GM12878 (cell line): Measurements from ENCODE around the gene CNST. TPM values are rescaled to one million over a fixed set of nuclear protein-coding genes. Genes with fewer than 3 reads are reported as not detected.
A peak's percentile ranks its signal among the peaks of the same experiment; 100 is the strongest.

ENCODE experiments used
- ATAC-seq: fragments of 200-7000 bp; cut with Tn5 transposase; 3 replicates; pipeline ENCODE4 v1.9.1; 2020; ENCODE audit warnings: mild to moderate bottlenecking, moderate library complexity
- BruUV-seq: library from RNA; stranded (reverse); fragments of 400-500 nt; replicated peaks from 2 replicates; lab custom pipeline; 2021; lab: Mats Ljungman, UMichigan
- CTCF ChIA-PET: fragments of 300-600 bp; sonication (Branson Sonifier 250); formaldehyde crosslinking; extraction: SDS; loops from one replicate; lab custom pipeline; 2021; ENCODE audit warnings: inconsistent platforms; lab: Yijun Ruan, JAX
- POLR2A ChIA-PET: fragments of 350-600 bp; formaldehyde crosslinking; extraction: SDS; loops from one replicate; lab custom pipeline; 2021; ENCODE audit warnings: inconsistent platforms; lab: Charles Lee
- RAD21 ChIA-PET: fragments of 300-600 bp; sonication (Branson Sonifier 250); formaldehyde crosslinking; loops from one replicate; lab custom pipeline; 2023; ENCODE audit warnings: antibody characterized with exemption; ENCODE audit not compliant: unreplicated experiment; lab: Charles Lee
- SMC1A ChIA-PET: fragments of 300-600 bp; sonication (Branson Sonifier 250); formaldehyde crosslinking; loops from one replicate; lab custom pipeline; 2023; ENCODE audit not compliant: unreplicated experiment, uncharacterized antibody; lab: Charles Lee
- DNase-seq: peaks from one replicate; pipeline ENCODE4 v3.0.0-alpha.2; 2011; ENCODE audit warnings: low read depth, low spot score
- FAIRE-seq: peaks from 3 replicates; lab custom pipeline; 2011; peaks lifted over from hg19 to GRCh38; lab: Jason Lieb, UNC
- H2AFZ ChIP-seq: 2 replicates; pipeline ENCODE4 v1.6.0; 2011; ENCODE audit warnings: low read depth, low read length, control low read depth; ENCODE audit not compliant: control insufficient read depth
- H3K27ac ChIP-seq: 2 replicates; pipeline ENCODE4 v1.5.1; 2011; ENCODE audit warnings: control low read depth; ENCODE audit not compliant: control insufficient read depth, insufficient read depth
- H3K27me3 ChIP-seq, 2 experiments: replicated peaks in 1 of 2; 2 replicates each; pipeline versions ENCODE4 v1.6.0 to v1.6.1; 2011; ENCODE audit warnings: low read length in 1 of 2; ENCODE audit not compliant: control insufficient read depth in 2 of 2, insufficient read depth in 2 of 2
- H3K36me3 ChIP-seq, 2 experiments: 2 replicates each; pipeline ENCODE4 v1.5.1; 2011; ENCODE audit warnings: low read length in 1 of 2; ENCODE audit not compliant: control insufficient read depth in 2 of 2, insufficient read depth in 2 of 2
- H3K4me1 ChIP-seq: 2 replicates; pipeline ENCODE4 v1.6.1; 2011; ENCODE audit warnings: mild to moderate bottlenecking, low read length, moderate library complexity, mixed read lengths; ENCODE audit not compliant: control insufficient read depth, insufficient read depth
- H3K4me2 ChIP-seq: 2 replicates; pipeline ENCODE4 v1.6.0; 2011; ENCODE audit warnings: control low read depth; ENCODE audit not compliant: control insufficient read depth, insufficient read depth
- H3K4me3 ChIP-seq: fragments of 200-600 bp; sonication (generic); 2 replicates; pipeline ENCODE4 v1.5.1; 2016
- H3K79me2 ChIP-seq: 2 replicates; pipeline ENCODE4 v1.6.0; 2011; ENCODE audit warnings: low read length; ENCODE audit not compliant: control insufficient read depth, insufficient read depth
- H3K9ac ChIP-seq: 2 replicates; pipeline ENCODE4 v1.8.0; 2011; ENCODE audit warnings: low read length, control low read depth, mixed read lengths; ENCODE audit not compliant: control insufficient read depth, insufficient read depth
- H3K9me3 ChIP-seq: replicated peaks from 3 replicates; pipeline ENCODE4 v1.5.1; 2011; ENCODE audit warnings: mild to moderate bottlenecking, low read length; ENCODE audit not compliant: control insufficient read depth, insufficient read depth
- H4K20me1 ChIP-seq: 2 replicates; pipeline ENCODE4 v1.6.0; 2011; ENCODE audit not compliant: control insufficient read depth, insufficient read depth
- ATF7 ChIP-seq: fragments of 450-650 bp; IDR thresholded peaks from 2 replicates; pipeline ENCODE4 v1.6.1; 2016; ENCODE audit warnings: low read depth, mild to moderate bottlenecking
- CTCF ChIP-seq, 3 experiments: IDR thresholded peaks in 2 of 3; conservative IDR thresholded peaks in 1 of 3; 2 replicates each; pipeline ENCODE4 v1.5.1; 2011; ENCODE audit warnings: low read depth in 3 of 3, low read length in 3 of 3, mild to moderate bottlenecking in 3 of 3, control low read depth in 2 of 3, moderate library complexity in 2 of 3, inconsistent platforms in 1 of 3, mixed read lengths in 1 of 3; ENCODE audit not compliant: control insufficient read depth in 2 of 3, insufficient read depth in 1 of 3; ENCODE audit errors: extremely low read depth in 1 of 3
- ESRRA ChIP-seq: IDR thresholded peaks from 2 replicates; pipeline ENCODE4 v1.6.1; 2012; ENCODE audit warnings: mild to moderate bottlenecking, low read length, improper control_type of control experiment
- GABPA ChIP-seq: IDR thresholded peaks from 2 replicates; pipeline ENCODE4 v1.6.1; 2014; ENCODE audit warnings: antibody characterized with exemption, low read depth, mild to moderate bottlenecking, inconsistent platforms
- MYC ChIP-seq: IDR thresholded peaks from 2 replicates; pipeline ENCODE4 v1.6.1; 2011; ENCODE audit warnings: mild to moderate bottlenecking, low read length, moderate library complexity, inconsistent platforms; ENCODE audit not compliant: insufficient read depth, insufficient replicate concordance, insufficient read length, severe bottlenecking
- NFIC ChIP-seq: IDR thresholded peaks from 2 replicates; pipeline ENCODE4 v1.6.1; 2012; ENCODE audit warnings: low read depth, mild to moderate bottlenecking, inconsistent platforms, low read length, moderate library complexity
- NRF1 ChIP-seq: conservative IDR thresholded peaks from 2 replicates; pipeline ENCODE4 v1.6.1; 2011; ENCODE audit warnings: mild to moderate bottlenecking, low read depth, low read length, improper control_type of control experiment
- PAX5 ChIP-seq: IDR thresholded peaks from 2 replicates; pipeline ENCODE4 v1.6.1; 2011; ENCODE audit warnings: low read depth, low read length, borderline replicate concordance
- POLR2AphosphoS5 ChIP-seq: IDR thresholded peaks from 2 replicates; pipeline ENCODE4 v1.6.1; 2011; ENCODE audit warnings: mild to moderate bottlenecking, low read length, inconsistent platforms
- SKIL ChIP-seq: fragments of 450-650 bp; IDR thresholded peaks from 2 replicates; pipeline ENCODE4 v1.6.1; 2017; ENCODE audit warnings: mild to moderate bottlenecking, low read depth, inconsistent platforms; ENCODE audit not compliant: poor library complexity, severe bottlenecking
- SPI1 ChIP-seq: IDR thresholded peaks from 2 replicates; pipeline ENCODE4 v1.6.1; 2011; ENCODE audit warnings: low read depth, mild to moderate bottlenecking, low read length, moderate library complexity, borderline replicate concordance; ENCODE audit not compliant: insufficient read depth
- SRF ChIP-seq, 2 experiments: IDR thresholded peaks; 2 replicates each; pipeline ENCODE4 v1.6.1; 2011; ENCODE audit warnings: low read depth in 2 of 2, low read length in 2 of 2, mild to moderate bottlenecking in 1 of 2, moderate library complexity in 1 of 2
- STAT1 ChIP-seq: fragments of 450-650 bp; conservative IDR thresholded peaks from 2 replicates; pipeline ENCODE4 v1.6.1; 2014; ENCODE audit warnings: antibody characterized with exemption, mild to moderate bottlenecking
- USF1 ChIP-seq: IDR thresholded peaks from 2 replicates; pipeline ENCODE4 v1.6.1; 2011; ENCODE audit warnings: borderline replicate concordance, low read depth, mild to moderate bottlenecking, moderate library complexity, mixed read lengths, low read length; ENCODE audit not compliant: insufficient read depth; ENCODE audit errors: extremely low read length
- ZNF207 ChIP-seq: fragments of 450-650 bp; IDR thresholded peaks from 2 replicates; pipeline ENCODE4 v1.6.1; 2014; ENCODE audit warnings: antibody characterized with exemption, mild to moderate bottlenecking, borderline replicate concordance
- ZNF217 ChIP-seq: fragments of 450-650 bp; IDR thresholded peaks from 2 replicates; pipeline ENCODE4 v1.6.1; 2017; ENCODE audit warnings: antibody characterized with exemption, mild to moderate bottlenecking
- WGBS: methylation state at CpG from one replicate; pipeline ENCODE4 v1.1.6; 2016; ENCODE audit warnings: low lambda C conversion rate; ENCODE audit not compliant: insufficient replicate concordance, insufficient coverage; ENCODE audit errors: missing lambda C conversion rate; 5-methylcytosine and 5-hydroxymethylcytosine counted together
- in situ Hi-C: fragments of 300-500 bp; cut with MboI; formaldehyde crosslinking; loops from 9 replicates; pipeline ENCODE4 v1.14.3; 2018; ENCODE audit warnings: mixed read lengths
- intact Hi-C: fragments of 100-400 bp; cut with micrococcal nuclease; formaldehyde crosslinking; loops from one replicate; pipeline ENCODE4 v1.14.2; 2022; ENCODE audit not compliant: unreplicated experiment
- polyA plus RNA-seq, 11 experiments: library from polyadenylated mRNA; depleted of rRNA in 4 of 11; unstranded in 6 of 11; stranded (reverse) in 5 of 11; fragments of >200 nt; fragmentation: Nextera tagmentation in 4 of 11; fragmentation: Illumina TruSeq in 1 of 11; extraction: Ambion mirVana in 4 of 11; extraction: Trizol in 1 of 11; gene quantifications; 1 replicate in 1 of 11; 2 replicates in 10 of 11; pipeline versions ENCODE4 v1.2.1 to v1.2.3, GENCODE V29; 2011 to 2016; ENCODE audit warnings: inconsistent platforms in 2 of 11, missing spikeins in 2 of 11, low read depth in 1 of 11
- total RNA-seq, 4 experiments: library from RNA; depleted of rRNA in 3 of 4; stranded (reverse); fragments of >200 nt in 3 of 4; fragmentation: Illumina TruSeq in 1 of 4; extraction: Trizol in 1 of 4; gene quantifications; 2 replicates each; pipeline versions ENCODE4 v1.2.1 to v1.2.3, GENCODE V29; 2013 to 2021

CNST gene
- total and polyA plus RNA-seq, 10 of the 15 experiments (the other 5 are each of a cell fraction or from before 2014, with no cell fraction given) = 4.8 to 16.2 (median 12.3) TPM

- peaks cover 8% of the 10 kb centered on the region; the same call in 1 of the 2 replicates for H3K4me1 ChIP-seq
- H3K27me3 ChIP-seq = no peaks in the 10 kb centered on the region
- ChIA-PET SMC1A (interaction anchor here (1.8 kb wide), 1 partner anchor 21 kb away, joined by 4 read pairs; no protein-coding TSS in a partner anchor), POLR2A (no interaction called here), CTCF (interaction anchor here (0.5 to 0.8 kb wide), 2 partner anchors 21 to 1022 kb away, joined by 4 read pairs; partner anchors contain the start of gene GCSAML), RAD21 (no interaction called here)
- no peak for TF ChIP-seq MYC
- TF ChIP-seq ATF7 = no peak
- TF ChIP-seq ZNF207 = no peak
- TF ChIP-seq CTCF (IDR thresholded peaks at IDR 0.05 in 2 of 3, conservative IDR thresholded peaks at IDR 0.05 in 1 of 3; ENCODE audit: control insufficient read depth in 2 of 3, extremely low read depth in 1 of 3, insufficient read depth in 1 of 3, low read depth in 3 of 3, low read length in 3 of 3) = no peak
- no peak for TF ChIP-seq SRF (IDR thresholded peaks at IDR 0.05; ENCODE audit: low read depth in 2 of 2, low read length in 2 of 2)
- TF ChIP-seq POLR2AphosphoS5 = no peak
- TF ChIP-seq ESRRA = no peak
- no peak for TF ChIP-seq ZNF217
- no peak for TF ChIP-seq SKIL
- TF ChIP-seq GABPA = no peak
- no peak for TF ChIP-seq SPI1
- no peak for TF ChIP-seq NFIC
- TF ChIP-seq NRF1 = no peak
- no peak for TF ChIP-seq PAX5
- no peak for TF ChIP-seq STAT1
- TF ChIP-seq USF1 = no peak
- no peak overlapping the region for H3K9ac ChIP-seq
- 68% methylated on average over 7 of the region's 7 CpGs for WGBS
- in situ Hi-C loops = no loop called here
- H3K4me2 ChIP-seq = no peak overlapping the region
- H3K4me3 ChIP-seq = no peak overlapping the region
- ATAC-seq (no peak), FAIRE-seq (no peak), DNase-seq (no peak)
- no TSS peak for BruUV-seq
- 0 out of 2 replicates have a peak overlapping the region, but pooled peaks have one; percentile 44 for H3K27ac ChIP-seq
- H3K36me3 ChIP-seq = no peaks in the 10 kb centered on the region
- peaks cover 9% of the 10 kb centered on the region; the same call in 1 of the 3 replicates for H3K9me3 ChIP-seq
- no peaks in the 10 kb centered on the region for H3K79me2 ChIP-seq
- intact Hi-C loops = no loop called here
- H4K20me1 ChIP-seq = no peaks in the 10 kb centered on the region
- H2AFZ ChIP-seq = peak overlapping the region; percentile 90
Observed at GRCh38 chr1:246526915-246527314, 39.3 kb upstream of the CNST start.
